K562 (cell line): ENCODE data around the gene RINL. TPM values are rescaled to one million over a fixed set of nuclear protein-coding genes. Genes with fewer than 3 reads are reported as not detected.

Experiments
- ATAC-seq: fragments of 200-7000 bp; cut with Tn5 transposase; 3 replicates; pipeline ENCODE4 v1.9.1; 2020; ENCODE audit warnings: moderate library complexity
- BruUV-seq: library from RNA; stranded (reverse); fragments of 400-500 nt; replicated peaks from 2 replicates; lab custom pipeline; 2021; lab: Mats Ljungman, UMichigan
- CTCF ChIA-PET: fragments of 300-600 bp; formaldehyde crosslinking; extraction: SDS; loops from one replicate; lab custom pipeline; 2021; ENCODE audit warnings: low intra/inter-chr PET ratio; lab: Yijun Ruan, JAX
- POLR2A ChIA-PET: fragments of 300-600, 350-650 bp; sonication (Branson Sonifier 250); formaldehyde crosslinking; extraction: SDS; loops from one replicate; lab custom pipeline; 2021; ENCODE audit warnings: antibody characterized with exemption, inconsistent platforms; lab: Yijun Ruan, JAX
- DNase-seq, 4 experiments: peaks; one replicate each; pipeline versions ENCODE4 v3.0.0 to v3.0.0-alpha.2; 2011 to 2018; ENCODE audit warnings: low spot score in 3 of 4, mixed read lengths in 3 of 4; ENCODE audit errors: extremely low read depth in 1 of 4
- FAIRE-seq: peaks from 2 replicates; lab custom pipeline; 2011; peaks lifted over from hg19 to GRCh38; lab: Jason Lieb, UNC
- H2AFZ ChIP-seq: 2 replicates; pipeline ENCODE4 v1.6.0; 2011; ENCODE audit warnings: low read depth, low read length, control low read depth, inconsistent platforms
- H3K27ac ChIP-seq: fragments of 200-600 bp; 3 replicates; pipeline ENCODE4 v1.8.0; 2011; ENCODE audit warnings: low read depth, mild to moderate bottlenecking, control low read depth, inconsistent platforms, low read length, moderate library complexity, mixed read lengths; ENCODE audit errors: extremely low read depth
- H3K27me3 ChIP-seq, 2 experiments: fragments of 300-600 bp in 1 of 2; 2 replicates in 1 of 2; 3 replicates in 1 of 2; pipeline versions ENCODE4 v1.6.0 to v1.8.0; 2011; ENCODE audit warnings: inconsistent platforms in 2 of 2, low read length in 2 of 2, mild to moderate bottlenecking in 1 of 2, mixed read lengths in 1 of 2, moderate library complexity in 1 of 2; ENCODE audit not compliant: control insufficient read depth in 2 of 2, insufficient read depth in 2 of 2
- H3K36me3 ChIP-seq: fragments of 300-600 bp; 3 replicates; pipeline ENCODE4 v1.8.0; 2011; ENCODE audit warnings: mild to moderate bottlenecking, low read length, inconsistent platforms; ENCODE audit not compliant: control insufficient read depth, insufficient read depth
- H3K4me1 ChIP-seq, 2 experiments: fragments of 200-600 bp in 1 of 2; replicated peaks in 1 of 2; 2 replicates in 1 of 2; 3 replicates in 1 of 2; pipeline versions ENCODE4 v1.5.1 to v1.8.0; 2011; ENCODE audit warnings: inconsistent platforms in 2 of 2, low read length in 2 of 2, mild to moderate bottlenecking in 1 of 2, mixed read lengths in 1 of 2, moderate library complexity in 1 of 2; ENCODE audit not compliant: control insufficient read depth in 2 of 2, insufficient read depth in 2 of 2
- H3K4me2 ChIP-seq: 2 replicates; pipeline ENCODE4 v1.6.1; 2011; ENCODE audit warnings: low read length, control low read depth, inconsistent platforms, mixed read lengths; ENCODE audit not compliant: insufficient read depth
- H3K4me3 ChIP-seq: fragments of 200-600 bp; sonication (generic), shearing (Covaris generic); 2 replicates; pipeline ENCODE4 v1.5.1; 2016; ENCODE audit warnings: control low read depth, inconsistent platforms
- H3K79me2 ChIP-seq: fragments of 200-600 bp; 3 replicates; pipeline ENCODE4 v1.8.0; 2011; ENCODE audit warnings: low read length, inconsistent platforms; ENCODE audit not compliant: control insufficient read depth, insufficient read depth
- H3K9ac ChIP-seq, 2 experiments: 2 replicates each; pipeline versions ENCODE4 v1.6.0 to v1.6.1; 2011; ENCODE audit warnings: low read depth in 2 of 2, low read length in 2 of 2, control low read depth in 1 of 2, inconsistent platforms in 1 of 2, mild to moderate bottlenecking in 1 of 2, mixed read lengths in 1 of 2; ENCODE audit not compliant: insufficient read depth in 1 of 2
- H3K9me1 ChIP-seq: one replicate; pipeline ENCODE4 v1.6.0; 2011; ENCODE audit warnings: inconsistent platforms, mild to moderate bottlenecking, low read length, moderate library complexity; ENCODE audit not compliant: control insufficient read depth, insufficient read depth
- H3K9me3 ChIP-seq: replicated peaks from 2 replicates; pipeline ENCODE4 v1.5.1; 2011; ENCODE audit warnings: low read depth, low read length, inconsistent platforms; ENCODE audit not compliant: control insufficient read depth, insufficient read depth
- H4K20me1 ChIP-seq: replicated peaks from 2 replicates; pipeline ENCODE4 v1.6.1; 2011; ENCODE audit warnings: low read length, inconsistent platforms, mixed read lengths; ENCODE audit not compliant: control insufficient read depth, insufficient read depth
- CBFA2T3 ChIP-seq: fragments of 450-650 bp; IDR thresholded peaks from 2 replicates; pipeline ENCODE4 v1.6.1; 2017
- CHD2 ChIP-seq: IDR thresholded peaks from 2 replicates; pipeline ENCODE4 v1.6.1; 2011; ENCODE audit warnings: low read depth, low read length
- NFYB ChIP-seq: IDR thresholded peaks from 2 replicates; pipeline ENCODE4 v1.6.1; 2011; ENCODE audit warnings: mild to moderate bottlenecking, moderate library complexity; ENCODE audit not compliant: insufficient read length; ENCODE audit errors: extremely low read depth
- ZNF24 ChIP-seq: fragments of 450-650 bp; IDR thresholded peaks from 2 replicates; pipeline ENCODE4 v1.6.1; 2016
- WGBS: fragments of 100-300 bp; shearing (Covaris generic); methylation state at CpG from one replicate; pipeline ENCODE4 v1.1.6; 2016; ENCODE audit warnings: low coverage, mixed read lengths; ENCODE audit not compliant: insufficient coverage; ENCODE audit errors: missing lambda C conversion rate; 5-methylcytosine and 5-hydroxymethylcytosine counted together
- in situ Hi-C: fragments of 300-500 bp; cut with MboI; formaldehyde crosslinking; loops from 4 replicates; pipeline ENCODE4 v1.15.0; 2018; ENCODE audit warnings: inconsistent platforms, mixed read lengths
- intact Hi-C: fragments of 100-400 bp; cut with micrococcal nuclease; formaldehyde crosslinking; loops from 2 replicates; pipeline ENCODE4 v1.14.2; 2022
- polyA plus RNA-seq, 8 experiments: library from polyadenylated mRNA; depleted of rRNA in 4 of 8; stranded (reverse) in 5 of 8; unstranded in 3 of 8; fragments of >200 nt; fragmentation: Nextera tagmentation in 2 of 8; fragmentation: Illumina TruSeq in 1 of 8; extraction: Ambion mirVana in 2 of 8; extraction: Trizol in 1 of 8; gene quantifications; 2 replicates each; pipeline versions ENCODE4 v1.2.1 to v1.2.3, GENCODE V29; 2011 to 2014; ENCODE audit warnings: inconsistent platforms in 1 of 8, missing spikeins in 1 of 8
- total RNA-seq, 7 experiments: library from RNA; depleted of rRNA in 6 of 7; stranded (reverse); fragments of >200 nt in 6 of 7; fragmentation: Illumina TruSeq in 2 of 7; extraction: Trizol in 2 of 7; gene quantifications; 2 replicates each; pipeline versions ENCODE4 v1.2.1 to v1.2.3, GENCODE V29; 2011 to 2021; ENCODE audit warnings: low replicate concordance in 1 of 7

Gene RINL
- total and polyA plus RNA-seq, 9 of the 15 experiments (the other 6 are each of a cell fraction or from before 2014, with no cell fraction given), result 0.82 to 10.9 (median 4.9) TPM

- Histone ChIP-seq H3K79me2 (peaks cover 3% of the 10 kb centered on the region; the same call in 1 of the 3 replicates), H2AFZ (no peak overlapping the region), H3K27ac (no peak overlapping the region), H3K4me2 (no peak overlapping the region), H3K36me3 (peaks cover 50% of the 10 kb centered on the region; the same call in 1 of the 3 replicates), H3K4me3 (no peak overlapping the region), H3K4me1 (peaks cover 0 to 31% of the 10 kb centered on the region in 2 experiments; a peak in 3 of 5 replicates), H3K27me3 (no peaks in the 10 kb centered on the region), H3K9me1 (no peaks in the 10 kb centered on the region), H3K9ac (peak overlapping the region in 1 of 2 experiments; percentile 35; a peak in 1 of 4 replicates), H4K20me1 (no peaks in the 10 kb centered on the region), H3K9me3 (no peaks in the 10 kb centered on the region)
- peak in 2 of 4 experiments; percentile 13 for DNase-seq
- FAIRE-seq, result no peak
- in situ Hi-C loops (loop anchor here (10.0 kb wide), 1 partner anchor 398 kb away; no protein-coding TSS in a partner anchor), intact Hi-C loops (no loop called here)
- peak; percentile 68 for TF ChIP-seq CHD2
- TF ChIP-seq CBFA2T3, result peak; percentile 24; the same call in 1 of the 2 replicates
- TF ChIP-seq ZNF24, result no peak
- no peak for TF ChIP-seq NFYB
- ChIA-PET POLR2A (interaction anchor here (1.1 kb wide), 1 partner anchor 8 kb away, joined by 3 read pairs; the partner anchor contains the start of genes MRPS12 and SARS2), CTCF (no interaction called here)
- no peak for ATAC-seq
- BruUV-seq, result no TSS peak
- whole genome bisulfite sequencing, result 59% methylated on average over 5 of the region's 5 CpGs
Measured at GRCh38 chr19:38922482-38922881, 44.4 kb upstream of the RINL start.
